GM21825 (cell line): ENCODE results near the gene MTMR3.

Experiments
- ATAC-seq: cut with Tn5 transposase; IDR thresholded peaks from one replicate; pipeline ENCODE4 v1.9.1; 2021; ENCODE audit warnings: mild to moderate bottlenecking, moderate library complexity; ENCODE audit not compliant: unreplicated experiment

Gene MTMR3

DNA sequence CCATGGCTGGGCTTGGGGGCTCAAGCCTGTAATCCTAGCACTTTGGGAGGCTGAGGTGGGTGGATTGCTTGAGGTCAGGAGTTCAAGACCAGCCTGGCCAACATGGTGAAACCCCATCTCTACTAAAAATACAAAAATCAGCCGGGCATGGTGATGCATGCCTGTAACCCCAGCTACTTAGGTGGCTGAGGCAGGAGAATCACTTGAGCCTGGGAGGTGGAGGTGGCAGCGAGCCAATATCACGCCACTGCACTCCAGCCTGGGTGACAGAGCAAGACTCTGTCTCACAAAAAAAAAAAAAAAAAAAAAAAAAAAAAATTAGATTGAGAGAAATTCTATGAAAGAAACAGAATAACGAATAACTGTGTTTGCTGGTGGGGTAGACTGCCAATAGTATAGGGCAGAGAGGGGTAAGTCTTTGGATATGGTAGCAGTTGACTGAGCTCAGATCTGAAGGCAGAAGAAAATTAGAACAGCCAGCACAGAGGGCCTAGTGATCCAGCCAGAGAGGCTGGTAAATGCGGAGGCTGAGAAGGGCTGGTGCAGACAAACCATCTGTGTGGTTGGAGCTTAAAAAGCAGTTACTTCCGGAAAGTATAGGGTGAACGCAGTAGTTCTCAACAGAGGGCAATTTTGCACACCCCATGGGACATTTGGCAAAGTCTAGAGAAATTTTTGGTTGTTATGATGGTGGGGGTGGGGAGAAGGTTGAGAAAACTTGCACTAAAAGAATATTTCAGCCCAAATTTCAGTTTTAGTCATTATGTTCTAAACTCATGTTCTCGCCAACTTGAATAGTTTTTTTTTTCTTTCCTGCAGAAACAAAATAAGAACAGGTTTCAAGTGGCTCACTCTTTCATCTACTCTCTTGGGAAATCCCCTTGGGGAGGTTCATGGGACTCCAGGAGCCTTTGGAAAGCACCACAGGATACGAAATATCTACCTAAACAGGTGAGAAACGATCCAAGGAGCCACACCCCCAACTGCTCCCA is 195.6 kb downstream of the MTMR3 start:
- no peak for ATAC-seq

DNA sequence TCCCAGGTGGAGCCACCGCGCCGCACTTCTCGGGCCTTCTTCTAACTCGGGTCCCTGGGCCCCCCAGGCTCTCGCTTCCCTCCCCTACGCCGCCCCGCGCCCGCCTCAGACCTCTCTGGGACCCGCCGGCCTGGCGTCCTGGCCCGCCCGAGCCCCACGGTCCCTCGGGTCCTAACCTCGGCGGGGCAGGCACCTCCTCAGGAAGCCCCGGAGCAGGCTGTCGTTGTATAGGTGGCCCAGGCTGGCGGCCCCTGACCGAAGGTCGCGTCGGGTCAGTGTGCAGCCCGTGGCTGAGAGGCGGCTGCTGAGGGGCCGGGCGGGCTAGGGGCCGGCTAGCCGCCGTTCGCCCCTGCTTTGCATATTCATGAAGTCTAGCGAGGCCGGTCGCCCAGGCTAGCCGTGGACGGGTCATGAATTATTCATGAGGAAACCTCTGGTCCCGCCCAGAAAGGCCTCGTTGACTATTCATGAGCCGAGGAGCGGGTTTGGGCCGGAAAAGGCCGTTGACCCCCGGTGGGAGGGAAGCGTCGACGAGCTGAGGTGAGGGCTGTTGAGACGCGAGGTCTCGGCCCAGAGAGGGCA is 197.1 kb downstream of the MTMR3 start, which contains the start of gene HORMAD2:
Gene HORMAD2, plus strand, starts transcription at position 513 of the 582 bp plus-strand sequence. CDS start 13,489 bp downstream, outside the sequence.
- ATAC-seq = no peak
